Right lung (tissue), 5 donors: ENCODE data around the gene TMC7. TPM values are rescaled to one million over a fixed set of nuclear protein-coding genes. Genes with fewer than 3 reads are reported as not detected.

Experiments used
- polyA plus RNA-seq, 5 donors: library from polyadenylated mRNA; unstranded; fragments of 120-200 nt; gene quantifications; one replicate each; pipeline versions ENCODE4 v1.2.1 to v1.2.3, GENCODE V29; 2013; ENCODE audit warnings: inconsistent platforms in 1 of 5, low replicate concordance in 1 of 5; ENCODE audit not compliant: insufficient read length in 5 of 5, insufficient read depth in 1 of 5

TMC7 gene
- polyA plus RNA-seq, 5 donors, result 2.9 to 3.9 (median 3.4) TPM

Other genes starting within 250 kb of the TMC7 start
- 1,000 to 10,000 TPM; 2,549 to 4,035 (median 2,889) TPM for gene RPS15A, start 193.6 kb upstream of the TMC7 start, polyA plus RNA-seq
- gene ARL6IP1, start 182.4 kb upstream of the TMC7 start, polyA plus RNA-seq, result 100 to 1,000 TPM; 188 to 431 (median 269) TPM
- 10 to 100 TPM; 38.0 to 74.9 (median 73.6) TPM for gene SMG1, start 57.5 kb upstream of the TMC7 start, polyA plus RNA-seq
- 10 to 100 TPM; 22.9 to 34.5 (median 28.6) TPM for gene COQ7, start 83.7 kb downstream of the TMC7 start, polyA plus RNA-seq
- 10 to 100 TPM; 21.1 to 31.5 (median 25.1) TPM for gene ITPRIPL2, start 130.0 kb downstream of the TMC7 start, polyA plus RNA-seq
- 10 to 100 TPM; 12.8 to 18.9 (median 13.8) TPM for gene SYT17, start 184.3 kb downstream of the TMC7 start, polyA plus RNA-seq